Endothelial cell of umbilical vein (primary cell): ENCODE measurements around the gene NT5DC1.

Source experiments
- POLR2A ChIP-seq: IDR thresholded peaks from 2 replicates; pipeline ENCODE4 v1.6.1; 2012; ENCODE audit warnings: low read depth, mild to moderate bottlenecking, control low read depth, low read length
- TF ChIP-seq, protein P1 (sequence below), 2 donors: IDR thresholded peaks; 1 replicate in 1 of 2; 2 replicates in 1 of 2; pipeline ENCODE4 v1.5.1; 2011; ENCODE audit warnings: low read length in 2 of 2, mild to moderate bottlenecking in 2 of 2, moderate library complexity in 2 of 2, control low read depth in 1 of 2, inconsistent platforms in 1 of 2, low read depth in 1 of 2; ENCODE audit not compliant: insufficient read depth in 1 of 2; ENCODE audit errors: extremely low read depth in 1 of 2

DNA sequence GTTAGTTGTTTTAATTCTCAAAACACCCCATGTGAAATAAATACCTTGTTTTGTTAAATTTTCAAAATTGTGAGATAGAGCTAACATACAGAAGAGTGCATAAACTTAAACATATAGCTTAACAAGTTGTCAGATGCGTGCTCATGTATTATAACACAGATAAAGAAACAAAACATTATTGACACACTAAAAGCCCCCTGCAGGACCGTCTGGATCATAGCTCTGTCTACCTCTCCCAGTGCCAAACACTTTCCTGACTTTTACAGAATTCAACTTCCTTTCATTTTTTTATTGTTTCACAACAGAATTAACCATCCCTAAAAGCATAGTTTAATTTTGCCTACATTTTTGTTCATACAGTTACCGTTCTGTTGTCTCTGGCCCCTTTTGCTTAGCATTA, 22.1 kb upstream of the NT5DC1 start:
- TF ChIP-seq, protein P1, sequence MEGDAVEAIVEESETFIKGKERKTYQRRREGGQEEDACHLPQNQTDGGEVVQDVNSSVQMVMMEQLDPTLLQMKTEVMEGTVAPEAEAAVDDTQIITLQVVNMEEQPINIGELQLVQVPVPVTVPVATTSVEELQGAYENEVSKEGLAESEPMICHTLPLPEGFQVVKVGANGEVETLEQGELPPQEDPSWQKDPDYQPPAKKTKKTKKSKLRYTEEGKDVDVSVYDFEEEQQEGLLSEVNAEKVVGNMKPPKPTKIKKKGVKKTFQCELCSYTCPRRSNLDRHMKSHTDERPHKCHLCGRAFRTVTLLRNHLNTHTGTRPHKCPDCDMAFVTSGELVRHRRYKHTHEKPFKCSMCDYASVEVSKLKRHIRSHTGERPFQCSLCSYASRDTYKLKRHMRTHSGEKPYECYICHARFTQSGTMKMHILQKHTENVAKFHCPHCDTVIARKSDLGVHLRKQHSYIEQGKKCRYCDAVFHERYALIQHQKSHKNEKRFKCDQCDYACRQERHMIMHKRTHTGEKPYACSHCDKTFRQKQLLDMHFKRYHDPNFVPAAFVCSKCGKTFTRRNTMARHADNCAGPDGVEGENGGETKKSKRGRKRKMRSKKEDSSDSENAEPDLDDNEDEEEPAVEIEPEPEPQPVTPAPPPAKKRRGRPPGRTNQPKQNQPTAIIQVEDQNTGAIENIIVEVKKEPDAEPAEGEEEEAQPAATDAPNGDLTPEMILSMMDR (IDR thresholded peaks at IDR 0.05; ENCODE audit: extremely low read depth in 1 of 2, insufficient read depth in 1 of 2, low read depth in 1 of 2, low read length in 2 of 2), result no peak
- no peak for TF ChIP-seq POLR2A
